Measurements from ENCODE around the gene PPM1F. TPM values are rescaled to one million over a fixed set of nuclear protein-coding genes. Genes with fewer than 3 reads are reported as not detected.

The PPM1F gene
- total and polyA plus RNA-seq, 5 donors: 17.5 to 25.5 (median 20.7) TPM

- WGBS: 91% methylated on average over 22 of the region's 22 CpGs
- DNase-seq (peak in 1 of 3 donors; percentile 36), ATAC-seq (no peak)
- Histone ChIP-seq H3K27ac (ENCODE audit: low read length) (no peak overlapping the region), H3K4me3 (ENCODE audit: low read length) (no peak overlapping the region), H3K9me3 (ENCODE audit: control insufficient read depth, low read length) (no peaks in the 10 kb centered on the region), H3K27me3 (ENCODE audit: control insufficient read depth, insufficient read depth) (no peaks in the 10 kb centered on the region), H3K4me1 (ENCODE audit: control insufficient read depth, insufficient read depth, low read length) (no peaks in the 10 kb centered on the region)
- intact Hi-C loops (cut with DNase I): no loop called here
Measured at GRCh38 chr22:21958360-21959273, 6.0 kb upstream of the PPM1F start.

- Histone ChIP-seq H3K27me3 (ENCODE audit: control insufficient read depth, insufficient read depth) (no peaks in the 10 kb centered on the region), H3K4me3 (ENCODE audit: low read length) (peak overlapping the region; percentile 77), H3K9me3 (ENCODE audit: control insufficient read depth, low read length) (no peaks in the 10 kb centered on the region), H3K27ac (ENCODE audit: low read length) (no peak overlapping the region), H3K4me1 (ENCODE audit: control insufficient read depth, insufficient read depth, low read length) (peaks cover 11% of the 10 kb centered on the region)
- ATAC-seq (peak; percentile 22 to 44), DNase-seq (peak; percentile 49 to 82 (median 78))
- intact Hi-C loops (cut with DNase I): loop anchor here in 2 of 4 donors (5.0 kb wide), 1 partner anchor 240 kb away; no protein-coding TSS in a partner anchor
- 6% methylated on average over 29 of the region's 29 CpGs for WGBS
Measured at GRCh38 chr22:21951931-21952465, 650 bp downstream of the PPM1F start.

DNA sequence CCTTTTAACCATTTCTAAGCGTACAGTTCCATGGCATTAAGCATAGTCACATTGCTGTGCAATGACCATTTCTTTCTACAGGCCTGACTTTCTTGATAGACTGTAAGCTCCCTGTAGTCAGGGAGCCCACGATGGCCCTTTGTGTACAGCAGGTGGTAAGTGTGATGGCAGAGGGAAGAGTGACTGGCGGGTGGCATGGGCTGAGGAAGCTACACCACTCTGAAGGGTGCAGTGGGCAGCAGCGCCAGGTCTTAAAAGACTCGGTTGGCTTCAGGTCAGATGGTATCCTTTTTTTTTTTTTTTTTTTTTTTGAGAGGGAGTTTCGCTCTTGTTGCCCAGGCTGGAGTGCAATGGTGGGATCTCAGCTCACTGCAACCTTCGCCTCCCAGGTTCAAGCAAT is 1.6 kb downstream of the PPM1F start:
- Histone ChIP-seq H3K4me3 (ENCODE audit: low read length) (no peak overlapping the region), H3K27ac (ENCODE audit: low read length) (peak overlapping the region; percentile 42), H3K9me3 (ENCODE audit: control insufficient read depth, low read length) (no peaks in the 10 kb centered on the region), H3K4me1 (ENCODE audit: control insufficient read depth, insufficient read depth, low read length) (peaks cover 15% of the 10 kb centered on the region), H3K27me3 (ENCODE audit: control insufficient read depth, insufficient read depth) (no peaks in the 10 kb centered on the region)
- intact Hi-C loops (cut with DNase I): loop anchor here in 2 of 4 donors (5.0 kb wide), 1 partner anchor 239 kb away; no protein-coding TSS in a partner anchor
- ATAC-seq (no peak), DNase-seq (no peak)
- 85% methylated on average over 7 of the region's 7 CpGs for WGBS

DNA sequence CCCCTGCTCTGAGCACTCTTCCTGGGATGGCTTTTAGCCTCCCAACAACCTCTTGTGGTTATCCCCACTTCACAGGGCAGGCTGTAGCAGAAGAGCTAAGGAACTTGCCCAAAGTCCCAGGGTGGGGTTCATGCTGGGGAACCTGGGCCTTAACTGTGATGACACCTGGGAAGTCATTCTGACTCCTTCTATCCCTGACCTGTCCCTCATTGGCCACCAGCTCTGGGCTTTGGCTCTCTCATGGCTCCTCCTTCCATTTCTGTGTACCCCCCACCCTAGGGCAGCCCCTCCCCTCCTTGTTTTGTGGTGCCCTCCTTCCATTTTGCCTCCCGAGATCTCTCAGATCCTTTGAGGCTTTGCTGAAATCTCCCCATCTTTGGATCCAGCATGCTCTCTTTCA is 2.7 kb downstream of the PPM1F start:
- intact Hi-C loops (cut with DNase I): loop anchor here in 2 of 4 donors (5.0 kb wide), 1 partner anchor 238 kb away; no protein-coding TSS in a partner anchor
- Histone ChIP-seq H3K27me3 (ENCODE audit: control insufficient read depth, insufficient read depth) (no peaks in the 10 kb centered on the region), H3K4me1 (ENCODE audit: control insufficient read depth, insufficient read depth, low read length) (peaks cover 15% of the 10 kb centered on the region), H3K4me3 (ENCODE audit: low read length) (no peak overlapping the region), H3K27ac (ENCODE audit: low read length) (peak overlapping the region; percentile 37), H3K9me3 (ENCODE audit: control insufficient read depth, low read length) (no peaks in the 10 kb centered on the region)
- WGBS: 81% methylated on average over 1 of the region's 1 CpG
- DNase-seq: no peak
- no peak for ATAC-seq

- DNase-seq (peak in 1 of 3 donors; percentile 29), ATAC-seq (no peak)
- Histone ChIP-seq H3K4me1 (ENCODE audit: control insufficient read depth, insufficient read depth, low read length) (peaks cover 15% of the 10 kb centered on the region), H3K4me3 (ENCODE audit: low read length) (no peak overlapping the region), H3K27ac (ENCODE audit: low read length) (peak overlapping the region; percentile 37), H3K27me3 (ENCODE audit: control insufficient read depth, insufficient read depth) (no peaks in the 10 kb centered on the region), H3K9me3 (ENCODE audit: control insufficient read depth, low read length) (no peaks in the 10 kb centered on the region)
- intact Hi-C loops (cut with DNase I): no loop called here
- 77% methylated on average over 8 of the region's 8 CpGs for WGBS
Measured at GRCh38 chr22:21949569-21949918, 3.1 kb downstream of the PPM1F start.

DNA sequence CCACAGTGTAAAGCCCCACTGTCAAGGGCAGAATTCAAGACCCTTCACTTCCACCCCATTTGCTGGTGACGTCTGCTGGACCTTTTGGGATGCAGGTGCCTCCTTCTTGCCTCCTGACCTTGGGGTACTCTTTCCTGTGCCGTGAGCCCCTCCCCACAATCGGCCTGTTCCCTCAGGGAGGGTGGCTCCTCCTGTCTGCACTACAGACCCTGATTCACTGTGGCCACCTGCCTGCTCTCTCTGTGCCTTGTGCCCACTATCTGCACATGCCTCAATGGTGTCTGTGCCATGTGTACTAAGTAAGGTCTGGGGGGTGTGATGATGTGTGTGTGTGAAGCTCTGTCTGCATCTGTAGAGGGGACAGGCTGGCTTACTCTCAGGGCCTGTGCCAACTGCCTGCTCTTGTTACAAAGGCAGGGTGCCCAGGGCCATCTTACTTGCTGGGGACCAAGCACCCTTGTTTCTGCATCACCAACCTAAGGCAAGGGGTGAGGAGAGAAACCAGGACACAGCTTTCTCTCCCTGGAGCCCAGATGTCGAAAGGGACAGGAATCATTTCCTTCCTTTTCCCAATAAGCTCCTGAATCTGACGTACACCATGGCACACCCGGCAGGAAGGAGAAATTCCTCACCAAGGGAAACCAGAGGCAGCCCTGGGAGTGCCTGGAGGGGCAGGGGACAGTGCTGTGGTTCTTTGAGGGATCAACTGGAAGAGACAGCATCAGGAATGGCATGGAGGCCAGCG is 3.7 kb downstream of the PPM1F start:
- peak overlapping the region; percentile 37 for H3K27ac ChIP-seq (ENCODE audit: low read length)
- DNase-seq (no peak), ATAC-seq (peak in 1 of 2 donors; percentile 25)
- H3K27me3 ChIP-seq (ENCODE audit: control insufficient read depth, insufficient read depth): no peaks in the 10 kb centered on the region
- 65% methylated on average over 7 of the region's 7 CpGs for WGBS
- intact Hi-C loops (cut with DNase I): no loop called here
- H3K4me1 ChIP-seq (ENCODE audit: control insufficient read depth, insufficient read depth, low read length): peaks cover 16% of the 10 kb centered on the region
- H3K4me3 ChIP-seq (ENCODE audit: low read length): no peak overlapping the region
- no peaks in the 10 kb centered on the region for H3K9me3 ChIP-seq (ENCODE audit: control insufficient read depth, low read length)

DNA sequence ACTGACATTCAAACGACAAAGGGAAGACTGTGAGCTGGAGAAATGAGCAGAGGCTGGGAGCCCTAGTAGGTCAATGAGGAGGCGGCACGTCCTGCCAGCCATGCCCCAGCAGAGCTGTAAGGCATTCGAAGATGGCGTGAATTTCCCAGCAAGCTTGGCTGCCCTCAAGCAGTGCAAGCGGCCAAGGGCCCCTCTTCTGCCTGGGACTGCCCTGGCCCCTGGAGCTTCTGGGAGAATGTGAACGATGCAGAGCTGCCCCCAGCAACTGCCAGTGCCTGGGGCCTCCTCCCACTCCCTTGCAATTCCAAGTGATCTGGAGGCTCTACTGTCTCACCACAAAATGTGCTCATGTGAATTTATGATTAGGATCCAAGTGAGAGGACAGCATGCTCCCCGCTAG is 4.3 kb downstream of the PPM1F start:
- WGBS: 68% methylated on average over 8 of the region's 8 CpGs
- Histone ChIP-seq H3K9me3 (ENCODE audit: control insufficient read depth, low read length) (no peaks in the 10 kb centered on the region), H3K4me1 (ENCODE audit: control insufficient read depth, insufficient read depth, low read length) (peaks cover 22% of the 10 kb centered on the region), H3K4me3 (ENCODE audit: low read length) (no peak overlapping the region), H3K27me3 (ENCODE audit: control insufficient read depth, insufficient read depth) (no peaks in the 10 kb centered on the region), H3K27ac (ENCODE audit: low read length) (peak overlapping the region; percentile 7)
- no peak for ATAC-seq
- intact Hi-C loops (cut with DNase I): no loop called here
- no peak for DNase-seq

DNA sequence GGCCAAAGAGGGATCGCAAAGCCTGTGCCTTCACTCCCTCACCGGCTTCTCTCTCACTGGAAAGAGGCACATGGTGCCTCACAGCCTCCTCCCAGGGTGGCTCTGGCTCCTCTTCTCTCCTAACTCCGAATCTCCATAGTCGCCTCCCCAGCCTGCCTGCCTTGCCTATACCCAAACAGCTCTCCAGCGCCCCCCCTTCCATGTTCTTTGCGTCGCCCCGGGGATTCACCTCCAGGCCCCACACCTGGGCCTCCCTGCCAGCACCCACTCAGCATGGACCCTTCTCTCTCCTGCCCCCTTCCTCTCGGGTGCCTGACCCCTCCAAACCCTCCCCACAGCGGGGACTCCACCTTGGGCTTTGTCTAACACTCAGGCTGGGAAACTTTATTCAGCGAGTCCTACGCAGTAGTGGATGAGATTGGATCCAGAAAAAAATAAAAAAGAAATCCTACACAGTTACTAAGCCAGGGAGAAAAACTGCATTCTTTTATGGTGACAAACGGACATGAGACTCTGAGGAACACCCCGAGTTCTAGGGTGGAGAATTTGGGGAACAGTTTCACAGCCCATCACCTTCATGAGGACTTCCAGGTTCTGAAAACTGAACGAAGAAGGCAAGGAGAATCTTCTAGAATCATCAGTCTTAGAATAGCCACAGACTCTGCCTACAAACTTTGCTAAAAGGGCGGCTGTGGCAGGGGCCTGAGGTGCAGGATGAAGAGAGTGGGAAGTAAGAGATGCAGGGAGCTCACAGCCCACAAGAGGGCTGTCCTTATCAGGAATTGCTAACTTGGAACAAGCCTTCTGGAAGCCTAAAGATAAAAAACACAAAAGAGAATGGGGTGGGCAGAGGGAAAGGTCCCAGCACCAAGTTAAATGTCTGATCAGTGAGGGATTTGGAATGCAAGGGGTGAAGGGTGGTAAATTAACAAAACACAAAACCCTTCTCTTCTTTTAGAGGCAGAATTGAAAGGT is 5.3 kb downstream of the PPM1F start:
- H3K27me3 ChIP-seq (ENCODE audit: control insufficient read depth, insufficient read depth): no peaks in the 10 kb centered on the region
- intact Hi-C loops (cut with DNase I): no loop called here
- WGBS: 45% methylated on average over 16 of the region's 16 CpGs
- ATAC-seq: peak in 1 of 2 donors; percentile 22
- DNase-seq: peak in 2 of 3 donors; percentile 61 to 70
- H3K4me3 ChIP-seq (ENCODE audit: low read length): no peak overlapping the region
- H3K4me1 ChIP-seq (ENCODE audit: control insufficient read depth, insufficient read depth, low read length): peaks cover 29% of the 10 kb centered on the region
- peak overlapping the region; percentile 29 for H3K27ac ChIP-seq (ENCODE audit: low read length)
- H3K9me3 ChIP-seq (ENCODE audit: control insufficient read depth, low read length): no peaks in the 10 kb centered on the region

GRCh38 chr22:21946262-21946925 is 6.3 kb downstream of the PPM1F start:
- no peaks in the 10 kb centered on the region for H3K27me3 ChIP-seq (ENCODE audit: control insufficient read depth, insufficient read depth)
- DNase-seq: no peak
- peaks cover 34% of the 10 kb centered on the region for H3K4me1 ChIP-seq (ENCODE audit: control insufficient read depth, insufficient read depth, low read length)
- H3K27ac ChIP-seq (ENCODE audit: low read length): peak overlapping the region; percentile 29
- H3K4me3 ChIP-seq (ENCODE audit: low read length): no peak overlapping the region
- intact Hi-C loops (cut with DNase I): no loop called here
- no peak for ATAC-seq
- WGBS: 81% methylated on average over 12 of the region's 12 CpGs
- no peaks in the 10 kb centered on the region for H3K9me3 ChIP-seq (ENCODE audit: control insufficient read depth, low read length)

Measured in right cardiac atrium (tissue), 5 donors.